Mucosa of descending colon (tissue), 3 donors: Measurements from ENCODE around the gene FBLN2. TPM values are rescaled to one million over a fixed set of nuclear protein-coding genes. Genes with fewer than 3 reads are reported as not detected.

Experiments used
- ATAC-seq: fragments of 200-7000 bp; cut with Tn5 transposase; one replicate; pipeline ENCODE4 v1.9.1; 2020; ENCODE audit warnings: mild to moderate bottlenecking, moderate library complexity
- DNase-seq, 3 donors: peaks; one replicate each; pipeline ENCODE4 v3.0.0-alpha.2; 2020
- H3K36me3 ChIP-seq: fragments of 200-600 bp; one replicate; pipeline ENCODE4 v1.8.0; 2021; ENCODE audit warnings: low read depth, mild to moderate bottlenecking
- H3K4me1 ChIP-seq: fragments of 200-600 bp; one replicate; pipeline ENCODE4 v1.8.0; 2021; ENCODE audit warnings: low read depth, mild to moderate bottlenecking
- H3K4me3 ChIP-seq: fragments of 200-600 bp; one replicate; pipeline ENCODE4 v1.8.0; 2021; ENCODE audit warnings: mild to moderate bottlenecking
- H3K9me3 ChIP-seq: fragments of 200-600 bp; one replicate; pipeline ENCODE4 v1.8.0; 2021; ENCODE audit warnings: mild to moderate bottlenecking
- CTCF ChIP-seq: fragments of 200-600 bp; IDR thresholded peaks from one replicate; pipeline ENCODE4 v1.8.0; 2022; ENCODE audit warnings: antibody characterized with exemption, mild to moderate bottlenecking
- intact Hi-C, 2 donors: fragments of 100-400 bp; cut with DNase I in 1 of 2; cut with micrococcal nuclease in 1 of 2; formaldehyde crosslinking; loops; one replicate each; pipeline versions ENCODE4 v1.11.0 to v1.11.1; 2022; cut with DNase I, micrococcal nuclease
- total RNA-seq, 3 donors: library from RNA; stranded (reverse); fragmentation: NEBNext Ultra II Directional in 2 of 3; extraction: Animal tissue kit (Norgen Biotek cat#: 25700) in 2 of 3; gene quantifications; one replicate each; pipeline versions ENCODE4 v1.2.1 to v1.2.4, GENCODE V29; 2021 to 2023
- donor health status: DM: no; HTN: no; CAD: no; lungs with moderate emphysema.
- donor health status: DM: no; HTN: no; CAD: no.
- donor health status: DM: no; HTN: yes; CAD: no.

The FBLN2 gene
- total RNA-seq, 3 donors from 2014 or later, result 10.2 to 48.9 (median 30.5) TPM

- no peaks in the 10 kb centered on the region for H3K9me3 ChIP-seq
- H3K4me1 ChIP-seq, result no peaks in the 10 kb centered on the region
- ATAC-seq, result peak; percentile 12
- no peak for TF ChIP-seq CTCF
- intact Hi-C loops, result no loop called here
- peak in 1 of 3 donors; percentile 48 for DNase-seq
- no peak overlapping the region for H3K4me3 ChIP-seq
- H3K36me3 ChIP-seq, result no peaks in the 10 kb centered on the region
Observed at GRCh38 chr3:13532085-13532484, 16.8 kb upstream of the FBLN2 start.

GRCh38 chr3:13532631-13533030 is 16.3 kb upstream of the FBLN2 start:
- no peak for TF ChIP-seq CTCF
- ATAC-seq (no peak), DNase-seq (no peak)
- Histone ChIP-seq H3K4me1 (no peaks in the 10 kb centered on the region), H3K4me3 (no peak overlapping the region), H3K9me3 (no peaks in the 10 kb centered on the region), H3K36me3 (no peaks in the 10 kb centered on the region)
- intact Hi-C loops, result no loop called here

GRCh38 chr3:13533885-13534301 is 15.0 kb upstream of the FBLN2 start:
- no peak for ATAC-seq
- H3K4me3 ChIP-seq, result no peak overlapping the region
- H3K9me3 ChIP-seq, result no peaks in the 10 kb centered on the region
- no peak for TF ChIP-seq CTCF
- no peaks in the 10 kb centered on the region for H3K36me3 ChIP-seq
- intact Hi-C loops, result no loop called here
- H3K4me1 ChIP-seq, result no peaks in the 10 kb centered on the region
- DNase-seq, result no peak

- no peaks in the 10 kb centered on the region for H3K36me3 ChIP-seq
- no peak overlapping the region for H3K4me3 ChIP-seq
- no peak for TF ChIP-seq CTCF
- DNase-seq (no peak), ATAC-seq (no peak)
- intact Hi-C loops, result no loop called here
- H3K4me1 ChIP-seq, result no peaks in the 10 kb centered on the region
- no peaks in the 10 kb centered on the region for H3K9me3 ChIP-seq
Observed at GRCh38 chr3:13535526-13535875, 13.4 kb upstream of the FBLN2 start.

DNA sequence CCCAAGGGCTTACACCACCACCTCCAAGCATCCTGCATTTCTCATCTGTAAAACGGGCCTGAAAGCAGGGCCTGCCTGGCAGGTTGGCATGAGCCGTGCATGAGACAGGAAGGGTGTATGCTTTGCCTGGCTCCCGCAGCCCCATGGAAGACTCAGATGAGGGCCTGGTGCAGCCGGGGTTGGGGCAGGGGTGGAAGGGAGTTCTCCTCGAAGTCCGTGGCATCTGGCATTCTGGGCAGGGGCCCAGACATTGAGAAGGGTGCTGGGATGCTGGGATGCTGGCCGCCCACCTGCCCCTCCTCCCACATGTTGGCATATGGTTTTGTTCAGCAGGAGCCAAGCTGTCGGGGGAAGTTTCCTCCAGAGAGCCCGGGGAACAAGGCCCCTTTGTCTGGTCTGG is 13.0 kb upstream of the FBLN2 start:
- H3K4me3 ChIP-seq, result no peak overlapping the region
- no peaks in the 10 kb centered on the region for H3K36me3 ChIP-seq
- H3K9me3 ChIP-seq, result no peaks in the 10 kb centered on the region
- no peaks in the 10 kb centered on the region for H3K4me1 ChIP-seq
- no peak for DNase-seq
- intact Hi-C loops, result no loop called here
- no peak for ATAC-seq
- no peak for TF ChIP-seq CTCF

DNA sequence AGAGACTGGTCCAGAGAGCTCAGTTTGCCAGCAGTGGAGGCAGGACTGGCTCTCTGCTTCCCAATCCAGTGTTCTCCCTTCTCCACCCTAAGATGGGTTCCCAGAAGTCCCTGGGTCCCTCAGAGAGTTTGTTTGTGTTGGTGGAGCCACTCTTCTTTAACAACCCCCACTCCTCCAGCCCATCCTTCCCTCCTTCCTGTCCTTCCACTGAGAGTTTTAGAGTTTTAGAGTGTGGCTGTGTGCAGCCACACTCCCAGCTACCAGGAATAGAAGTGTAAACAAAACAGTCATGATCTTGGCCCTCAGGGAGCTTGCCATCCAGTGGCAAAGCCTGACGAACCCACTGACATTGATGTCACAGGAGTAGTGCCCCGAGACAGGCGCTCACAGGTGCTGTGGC is 12.5 kb upstream of the FBLN2 start:
- H3K36me3 ChIP-seq, result no peaks in the 10 kb centered on the region
- no peak for DNase-seq
- intact Hi-C loops, result no loop called here
- ATAC-seq, result no peak
- no peaks in the 10 kb centered on the region for H3K9me3 ChIP-seq
- no peak for TF ChIP-seq CTCF
- no peaks in the 10 kb centered on the region for H3K4me1 ChIP-seq
- H3K4me3 ChIP-seq, result no peak overlapping the region
